ENCODE data around the gene AOPEP. TPM values are rescaled to one million over a fixed set of nuclear protein-coding genes. Genes with fewer than 3 reads are reported as not detected.

AOPEP gene
- polyA plus RNA-seq, 4 donors: 50.1 to 59.7 (median 54.1) TPM

GRCh38 chr9:94807556-94807955 lies 81.1 kb downstream of the AOPEP start:
- DNase-seq (ENCODE audit: low read depth in 4 of 4, low spot score in 2 of 4): no peak

- DNase-seq (ENCODE audit: low read depth in 4 of 4, low spot score in 2 of 4): no peak
These were observed 82.6 kb downstream of the AOPEP start for GRCh38 chr9:94808926-94809700.

GRCh38 chr9:94809778-94810177 lies 83.3 kb downstream of the AOPEP start:
- no peak for DNase-seq (ENCODE audit: low read depth in 4 of 4, low spot score in 2 of 4)

GRCh38 chr9:94811074-94811473 lies 84.6 kb downstream of the AOPEP start:
- DNase-seq (ENCODE audit: low read depth in 4 of 4, low spot score in 2 of 4): no peak

GRCh38 chr9:94812343-94812742 lies 85.8 kb downstream of the AOPEP start:
- DNase-seq (ENCODE audit: low read depth in 4 of 4, low spot score in 2 of 4): no peak

GRCh38 chr9:94813379-94813778 lies 86.9 kb downstream of the AOPEP start:
- DNase-seq (ENCODE audit: low read depth in 4 of 4, low spot score in 2 of 4): no peak

GRCh38 chr9:94817291-94818177 lies 91.0 kb downstream of the AOPEP start:
- no peak for DNase-seq (ENCODE audit: low read depth in 4 of 4, low spot score in 2 of 4)

- DNase-seq (ENCODE audit: low read depth in 4 of 4, low spot score in 2 of 4): no peak
These were observed 91.7 kb downstream of the AOPEP start for GRCh38 chr9:94818178-94818541.

- no peak for DNase-seq (ENCODE audit: low read depth in 4 of 4, low spot score in 2 of 4)
These were observed 92.7 kb downstream of the AOPEP start for GRCh38 chr9:94819161-94819687.

GRCh38 chr9:94821098-94821887 lies 94.8 kb downstream of the AOPEP start:
- DNase-seq (ENCODE audit: low read depth in 4 of 4, low spot score in 2 of 4): no peak

GRCh38 chr9:94822273-94822672 lies 95.8 kb downstream of the AOPEP start:
- DNase-seq (ENCODE audit: low read depth in 4 of 4, low spot score in 2 of 4): no peak

- DNase-seq (ENCODE audit: low read depth in 4 of 4, low spot score in 2 of 4): no peak
These were observed 97.2 kb downstream of the AOPEP start for GRCh38 chr9:94823710-94824109.

GRCh38 chr9:94824411-94824810 lies 97.9 kb downstream of the AOPEP start:
- no peak for DNase-seq (ENCODE audit: low read depth in 4 of 4, low spot score in 2 of 4)

- no peak for DNase-seq (ENCODE audit: low read depth in 4 of 4, low spot score in 2 of 4)
These were observed 98.6 kb downstream of the AOPEP start for GRCh38 chr9:94824913-94825610.

GRCh38 chr9:94825611-94825958 lies 99.1 kb downstream of the AOPEP start:
- DNase-seq (ENCODE audit: low read depth in 4 of 4, low spot score in 2 of 4): no peak

GRCh38 chr9:94826044-94826443 lies 99.5 kb downstream of the AOPEP start:
- no peak for DNase-seq (ENCODE audit: low read depth in 4 of 4, low spot score in 2 of 4)

GRCh38 chr9:94826644-94827410 lies 100.3 kb downstream of the AOPEP start:
- no peak for DNase-seq (ENCODE audit: low read depth in 4 of 4, low spot score in 2 of 4)

- DNase-seq (ENCODE audit: low read depth in 4 of 4, low spot score in 2 of 4): no peak
These were observed 101.2 kb downstream of the AOPEP start for GRCh38 chr9:94827584-94828304.

Measured in left renal cortex interstitium (tissue), 4 donors.